ENCODE data around the gene TRIM9.

- no peak for TF ChIP-seq BHLHE40 (IDR thresholded peaks at IDR 0.05; ENCODE audit: borderline replicate concordance)
- TF ChIP-seq FOXM1 (IDR thresholded peaks at IDR 0.05; ENCODE audit: borderline replicate concordance) = no peak
- TF ChIP-seq ELF4 (IDR thresholded peaks at IDR 0.05) = no peak
- no peak for TF ChIP-seq SP1 (IDR thresholded peaks at IDR 0.05)
- TF ChIP-seq L3MBTL2 (conservative IDR thresholded peaks at IDR 0.05) = no peak
- no peak for TF ChIP-seq ZNF384 (IDR thresholded peaks at IDR 0.05)
These were observed 10.4 kb downstream of the TRIM9 start for GRCh38 chr14:51084507-51084906.
